K562 (cell line): ENCODE data around the gene AZU1. TPM values are rescaled to one million over a fixed set of nuclear protein-coding genes. Genes with fewer than 3 reads are reported as not detected.
A peak's percentile ranks its signal among the peaks of the same experiment; 100 is the strongest.

Experiments used
- ATAC-seq: fragments of 200-7000 bp; cut with Tn5 transposase; 3 replicates; pipeline ENCODE4 v1.9.1; 2020; ENCODE audit warnings: moderate library complexity
- BruUV-seq: library from RNA; stranded (reverse); fragments of 400-500 nt; replicated peaks from 2 replicates; lab custom pipeline; 2021; lab: Mats Ljungman, UMichigan
- CTCF ChIA-PET: fragments of 300-600 bp; formaldehyde crosslinking; extraction: SDS; loops from one replicate; lab custom pipeline; 2021; ENCODE audit warnings: low intra/inter-chr PET ratio; lab: Yijun Ruan, JAX
- POLR2A ChIA-PET: fragments of 300-600, 350-650 bp; sonication (Branson Sonifier 250); formaldehyde crosslinking; extraction: SDS; loops from one replicate; lab custom pipeline; 2021; ENCODE audit warnings: antibody characterized with exemption, inconsistent platforms; lab: Yijun Ruan, JAX
- DNase-seq, 4 experiments: peaks; one replicate each; pipeline versions ENCODE4 v3.0.0 to v3.0.0-alpha.2; 2011 to 2018; ENCODE audit warnings: low spot score in 3 of 4, mixed read lengths in 3 of 4; ENCODE audit errors: extremely low read depth in 1 of 4
- FAIRE-seq: peaks from 2 replicates; lab custom pipeline; 2011; peaks lifted over from hg19 to GRCh38; lab: Jason Lieb, UNC
- H2AFZ ChIP-seq: 2 replicates; pipeline ENCODE4 v1.6.0; 2011; ENCODE audit warnings: low read depth, low read length, control low read depth, inconsistent platforms
- H3K27ac ChIP-seq: fragments of 200-600 bp; 3 replicates; pipeline ENCODE4 v1.8.0; 2011; ENCODE audit warnings: low read depth, mild to moderate bottlenecking, control low read depth, inconsistent platforms, low read length, moderate library complexity, mixed read lengths; ENCODE audit errors: extremely low read depth
- H3K27me3 ChIP-seq, 2 experiments: fragments of 300-600 bp in 1 of 2; 2 replicates in 1 of 2; 3 replicates in 1 of 2; pipeline versions ENCODE4 v1.6.0 to v1.8.0; 2011; ENCODE audit warnings: inconsistent platforms in 2 of 2, low read length in 2 of 2, mild to moderate bottlenecking in 1 of 2, mixed read lengths in 1 of 2, moderate library complexity in 1 of 2; ENCODE audit not compliant: control insufficient read depth in 2 of 2, insufficient read depth in 2 of 2
- H3K36me3 ChIP-seq: fragments of 300-600 bp; 3 replicates; pipeline ENCODE4 v1.8.0; 2011; ENCODE audit warnings: mild to moderate bottlenecking, low read length, inconsistent platforms; ENCODE audit not compliant: control insufficient read depth, insufficient read depth
- H3K4me1 ChIP-seq, 2 experiments: fragments of 200-600 bp in 1 of 2; replicated peaks in 1 of 2; 2 replicates in 1 of 2; 3 replicates in 1 of 2; pipeline versions ENCODE4 v1.5.1 to v1.8.0; 2011; ENCODE audit warnings: inconsistent platforms in 2 of 2, low read length in 2 of 2, mild to moderate bottlenecking in 1 of 2, mixed read lengths in 1 of 2, moderate library complexity in 1 of 2; ENCODE audit not compliant: control insufficient read depth in 2 of 2, insufficient read depth in 2 of 2
- H3K4me2 ChIP-seq: 2 replicates; pipeline ENCODE4 v1.6.1; 2011; ENCODE audit warnings: low read length, control low read depth, inconsistent platforms, mixed read lengths; ENCODE audit not compliant: insufficient read depth
- H3K4me3 ChIP-seq: fragments of 200-600 bp; sonication (generic), shearing (Covaris generic); 2 replicates; pipeline ENCODE4 v1.5.1; 2016; ENCODE audit warnings: control low read depth, inconsistent platforms
- H3K79me2 ChIP-seq: fragments of 200-600 bp; 3 replicates; pipeline ENCODE4 v1.8.0; 2011; ENCODE audit warnings: low read length, inconsistent platforms; ENCODE audit not compliant: control insufficient read depth, insufficient read depth
- H3K9ac ChIP-seq, 2 experiments: 2 replicates each; pipeline versions ENCODE4 v1.6.0 to v1.6.1; 2011; ENCODE audit warnings: low read depth in 2 of 2, low read length in 2 of 2, control low read depth in 1 of 2, inconsistent platforms in 1 of 2, mild to moderate bottlenecking in 1 of 2, mixed read lengths in 1 of 2; ENCODE audit not compliant: insufficient read depth in 1 of 2
- H3K9me1 ChIP-seq: one replicate; pipeline ENCODE4 v1.6.0; 2011; ENCODE audit warnings: inconsistent platforms, mild to moderate bottlenecking, low read length, moderate library complexity; ENCODE audit not compliant: control insufficient read depth, insufficient read depth
- H3K9me3 ChIP-seq: replicated peaks from 2 replicates; pipeline ENCODE4 v1.5.1; 2011; ENCODE audit warnings: low read depth, low read length, inconsistent platforms; ENCODE audit not compliant: control insufficient read depth, insufficient read depth
- H4K20me1 ChIP-seq: replicated peaks from 2 replicates; pipeline ENCODE4 v1.6.1; 2011; ENCODE audit warnings: low read length, inconsistent platforms, mixed read lengths; ENCODE audit not compliant: control insufficient read depth, insufficient read depth
- ELF1 ChIP-seq: fragments of 200-800 bp; sonication (Bioruptor generic); IDR thresholded peaks from 2 replicates; pipeline ENCODE4 v1.6.1; 2016; ENCODE audit warnings: missing genetic modification characterization, missing compliant biosample characterization
- POLR2A ChIP-seq: fragments of 450-650 bp; conservative IDR thresholded peaks from 2 replicates; pipeline ENCODE4 v1.6.1; 2016
- POLR2AphosphoS5 ChIP-seq: IDR thresholded peaks from 2 replicates; pipeline ENCODE4 v1.6.1; 2011; ENCODE audit warnings: mild to moderate bottlenecking, low read depth, low read length, moderate library complexity; ENCODE audit not compliant: control insufficient read depth, insufficient read depth
- POLR2B ChIP-seq: fragments of 450-650 bp; IDR thresholded peaks from 2 replicates; pipeline ENCODE4 v1.6.1; 2018; ENCODE audit warnings: low read depth; ENCODE audit not compliant: partially characterized antibody
- POLR2G ChIP-seq: fragments of 200-400 bp; formaldehyde crosslinking; IDR thresholded peaks from 2 replicates; pipeline ENCODE4 v1.6.1; 2017; ENCODE audit warnings: low read depth, mild to moderate bottlenecking, antibody characterized with exemption, low read length, moderate library complexity
- RBFOX2 ChIP-seq: fragments of 200-400 bp; formaldehyde crosslinking; IDR thresholded peaks from 2 replicates; pipeline ENCODE4 v1.6.1; 2017; ENCODE audit warnings: low read depth, mild to moderate bottlenecking, low read length, moderate library complexity
- RBM22 ChIP-seq: fragments of 200-400 bp; formaldehyde crosslinking; IDR thresholded peaks from 2 replicates; pipeline ENCODE4 v1.6.1; 2018; ENCODE audit warnings: low read length, low read depth; ENCODE audit not compliant: poor library complexity, severe bottlenecking
- SUPT5H ChIP-seq: fragments of 450-650 bp; IDR thresholded peaks from 2 replicates; pipeline ENCODE4 v1.6.1; 2016
- ZSCAN29 ChIP-seq: fragments of 450-650 bp; IDR thresholded peaks from 2 replicates; pipeline ENCODE4 v1.6.1; 2017
- ZSCAN32 ChIP-seq: fragments of 450-650 bp; formaldehyde crosslinking; IDR thresholded peaks from 2 replicates; pipeline ENCODE4 v1.4.0; 2020; ENCODE audit warnings: mild to moderate bottlenecking, moderate library complexity
- whole genome bisulfite sequencing: fragments of 100-300 bp; shearing (Covaris generic); methylation state at CpG from one replicate; pipeline ENCODE4 v1.1.6; 2016; ENCODE audit warnings: low coverage, mixed read lengths; ENCODE audit not compliant: insufficient coverage; ENCODE audit errors: missing lambda C conversion rate; 5-methylcytosine and 5-hydroxymethylcytosine counted together
- in situ Hi-C: fragments of 300-500 bp; cut with MboI; formaldehyde crosslinking; loops from 4 replicates; pipeline ENCODE4 v1.15.0; 2018; ENCODE audit warnings: inconsistent platforms, mixed read lengths
- intact Hi-C: fragments of 100-400 bp; cut with micrococcal nuclease; formaldehyde crosslinking; loops from 2 replicates; pipeline ENCODE4 v1.14.2; 2022
- polyA plus RNA-seq, 8 experiments: library from polyadenylated mRNA; depleted of rRNA in 4 of 8; stranded (reverse) in 5 of 8; unstranded in 3 of 8; fragments of >200 nt; fragmentation: Nextera tagmentation in 2 of 8; fragmentation: Illumina TruSeq in 1 of 8; extraction: Ambion mirVana in 2 of 8; extraction: Trizol in 1 of 8; gene quantifications; 2 replicates each; pipeline versions ENCODE4 v1.2.1 to v1.2.3, GENCODE V29; 2011 to 2014; ENCODE audit warnings: inconsistent platforms in 1 of 8, missing spikeins in 1 of 8
- total RNA-seq, 7 experiments: library from RNA; depleted of rRNA in 6 of 7; stranded (reverse); fragments of >200 nt in 6 of 7; fragmentation: Illumina TruSeq in 2 of 7; extraction: Trizol in 2 of 7; gene quantifications; 2 replicates each; pipeline versions ENCODE4 v1.2.1 to v1.2.3, GENCODE V29; 2011 to 2021; ENCODE audit warnings: low replicate concordance in 1 of 7
- TF ChIP-seq, protein P1 (sequence below): fragments of 250-450 bp; sonication (Bioruptor Pico); IDR thresholded peaks from 2 replicates; pipeline ENCODE4 v1.9.0; 2021; ENCODE audit warnings: mild to moderate bottlenecking, inconsistent platforms

The AZU1 gene
- total and polyA plus RNA-seq, 9 of the 15 experiments (the other 6 are each of a cell fraction or from before 2014, with no cell fraction given): 0.29 to 1.9 (median 0.59) TPM; not detected in 3

DNA sequence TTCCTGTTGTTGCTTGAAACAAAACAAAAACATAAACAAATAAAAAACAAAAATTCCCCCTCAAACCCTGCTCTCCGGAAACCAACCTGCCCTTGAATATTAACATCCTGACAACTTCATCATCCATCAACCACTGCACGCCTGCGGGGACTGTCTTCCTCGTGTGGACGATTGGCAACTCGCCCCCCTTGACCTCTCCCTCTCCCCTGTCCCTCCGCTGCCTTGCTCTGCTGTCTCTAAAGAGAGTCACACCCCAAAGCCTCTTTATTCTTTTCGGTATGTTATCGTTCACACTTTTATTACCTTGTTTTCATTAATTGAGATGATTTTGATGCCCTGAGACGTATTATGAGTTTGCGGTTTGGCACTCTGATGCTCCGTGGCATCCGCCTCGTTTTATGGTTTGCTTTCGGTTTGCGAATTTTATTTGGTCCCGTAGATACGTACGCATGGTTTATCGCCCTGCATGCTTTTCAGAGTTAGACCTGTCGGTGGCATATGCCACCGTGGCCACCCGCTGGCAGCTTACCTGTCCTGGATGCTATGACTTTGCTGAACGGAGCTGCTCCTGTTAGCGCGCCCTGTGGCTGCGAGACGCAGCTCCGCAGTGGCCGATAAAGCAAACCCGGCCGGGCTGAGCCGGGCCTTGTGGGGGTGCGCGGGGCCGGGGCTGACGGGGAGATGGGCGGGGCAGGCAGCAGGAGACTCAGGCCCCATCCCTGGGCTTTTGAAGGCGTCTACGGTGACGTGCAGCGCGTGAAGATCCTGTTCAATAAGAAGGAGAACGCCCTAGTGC lies 19.8 kb upstream of the AZU1 start:
- FAIRE-seq: no peak

More for the DNA sequence above, 19.8 kb upstream of the AZU1 start:
- TF ChIP-seq ELF1 (0 out of 2 replicates have a peak, but pooled peaks have one; percentile 22), ZSCAN29 (no peak), SUPT5H (peak; percentile 61), POLR2AphosphoS5 (peak; percentile 41), POLR2A (peak; percentile 56), POLR2G (peak; percentile 69; the same call in 1 of the 2 replicates), ZSCAN32 (CRISPR knock-in tag) (no peak), POLR2B (peak; percentile 35), RBM22 (peak; percentile 84), RBFOX2 (peak; percentile 53)
- TF ChIP-seq, protein P1, sequence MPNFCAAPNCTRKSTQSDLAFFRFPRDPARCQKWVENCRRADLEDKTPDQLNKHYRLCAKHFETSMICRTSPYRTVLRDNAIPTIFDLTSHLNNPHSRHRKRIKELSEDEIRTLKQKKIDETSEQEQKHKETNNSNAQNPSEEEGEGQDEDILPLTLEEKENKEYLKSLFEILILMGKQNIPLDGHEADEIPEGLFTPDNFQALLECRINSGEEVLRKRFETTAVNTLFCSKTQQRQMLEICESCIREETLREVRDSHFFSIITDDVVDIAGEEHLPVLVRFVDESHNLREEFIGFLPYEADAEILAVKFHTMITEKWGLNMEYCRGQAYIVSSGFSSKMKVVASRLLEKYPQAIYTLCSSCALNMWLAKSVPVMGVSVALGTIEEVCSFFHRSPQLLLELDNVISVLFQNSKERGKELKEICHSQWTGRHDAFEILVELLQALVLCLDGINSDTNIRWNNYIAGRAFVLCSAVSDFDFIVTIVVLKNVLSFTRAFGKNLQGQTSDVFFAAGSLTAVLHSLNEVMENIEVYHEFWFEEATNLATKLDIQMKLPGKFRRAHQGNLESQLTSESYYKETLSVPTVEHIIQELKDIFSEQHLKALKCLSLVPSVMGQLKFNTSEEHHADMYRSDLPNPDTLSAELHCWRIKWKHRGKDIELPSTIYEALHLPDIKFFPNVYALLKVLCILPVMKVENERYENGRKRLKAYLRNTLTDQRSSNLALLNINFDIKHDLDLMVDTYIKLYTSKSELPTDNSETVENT (CRISPR knock-in tag): no peak
- TF ChIP-seq, all 486 proteins: peak for 8
- ATAC-seq (no peak), DNase-seq (peak in 2 of 4 experiments; percentile 38 to 42)
- no TSS peak for BruUV-seq
- Histone ChIP-seq H3K27me3 (no peaks in the 10 kb centered on the region), H3K27ac (no peak overlapping the region), H2AFZ (no peak overlapping the region), H3K9me3 (peaks cover 3% of the 10 kb centered on the region), H3K36me3 (peaks cover 95% of the 10 kb centered on the region), H3K4me2 (no peak overlapping the region), H3K9me1 (no peaks in the 10 kb centered on the region), H3K4me1 (peaks cover 0 to 46% of the 10 kb centered on the region in 2 experiments; a peak in 1 of 5 replicates), H3K4me3 (no peak overlapping the region), H4K20me1 (peaks cover 18% of the 10 kb centered on the region; the same call in 1 of the 2 replicates), H3K9ac (no peak overlapping the region), H3K79me2 (peaks cover 63% of the 10 kb centered on the region)
- intact Hi-C loops (no loop called here), in situ Hi-C loops (no loop called here)
- ChIA-PET CTCF (no interaction called here), POLR2A (interaction anchor here (0.6 to 2.0 kb wide), 6 partner anchors 9 to 970 kb away, joined by 3 to 9 read pairs (median 4); partner anchors contain the start of gene PTBP1)
- WGBS: 97% methylated on average over 43 of the region's 44 CpGs
